Skin of body (tissue), 1 donor: ENCODE data around the gene PLCB2. TPM values are rescaled to one million over a fixed set of nuclear protein-coding genes. Genes with fewer than 3 reads are reported as not detected.

ENCODE experiments used
- total RNA-seq: library from RNA; depleted of rRNA; stranded (reverse); fragments of >200 nt; gene quantifications from one replicate; pipeline ENCODE4 v1.2.3, GENCODE V29; 2014

PLCB2 gene
- total RNA-seq, 1 donor from 2014 or later: 5.2 TPM

Other genes starting within 250 kb of the PLCB2 start
- 11.4 TPM for gene BMF, start 199.1 kb downstream of the PLCB2 start, total RNA-seq
- gene BUB1B, start 146.9 kb downstream of the PLCB2 start, total RNA-seq: 17.6 TPM
- gene PAK6, start 68.9 kb downstream of the PLCB2 start, total RNA-seq: 8.4 TPM
- gene ANKRD63, start 24.9 kb downstream of the PLCB2 start, total RNA-seq: not detected
- gene INAFM2, start 15.8 kb upstream of the PLCB2 start, total RNA-seq: 9.3 TPM
- 5.3 TPM for gene CCDC9B, start 33.0 kb upstream of the PLCB2 start, total RNA-seq
- not detected for gene PHGR1, start 43.1 kb upstream of the PLCB2 start, total RNA-seq
- 0.79 TPM for gene DISP2, start 50.3 kb upstream of the PLCB2 start, total RNA-seq
- 15.1 TPM for gene KNSTRN, start 74.8 kb upstream of the PLCB2 start, total RNA-seq
- gene IVD, start 97.9 kb upstream of the PLCB2 start, total RNA-seq: 33.9 TPM
- gene BAHD1, start 133.0 kb upstream of the PLCB2 start, total RNA-seq: 9.3 TPM
- gene CHST14, start 163.0 kb upstream of the PLCB2 start, total RNA-seq: 5.5 TPM